B cell (primary cell): ENCODE data around the gene ABHD6. TPM values are rescaled to one million over a fixed set of nuclear protein-coding genes. Genes with fewer than 3 reads are reported as not detected.

ENCODE experiments used
- ATAC-seq: fragments of 200-7000 bp; cut with Tn5 transposase; one replicate; pipeline ENCODE4 v1.10.0; 2021; ENCODE audit warnings: low read depth, mild to moderate bottlenecking, moderate number of reproducible peaks, moderate library complexity
- CTCF ChIA-PET: fragments of 350-600 bp; sonication (Branson Sonifier 250); formaldehyde crosslinking; loops from one replicate; lab custom pipeline; 2021; ENCODE audit warnings: antibody characterized with exemption, inconsistent platforms; lab: Charles Lee
- POLR2A ChIA-PET: fragments of 350-600 bp; sonication (Branson Sonifier 250); formaldehyde crosslinking; loops from one replicate; lab custom pipeline; 2021; ENCODE audit warnings: antibody characterized with exemption; lab: Charles Lee
- DNase-seq: peaks from one replicate; pipeline ENCODE4 v3.0.0; 2013
- H2AFZ ChIP-seq: 2 replicates; pipeline ENCODE4 v1.6.1; 2012; ENCODE audit warnings: mild to moderate bottlenecking, low read depth, low read length; ENCODE audit not compliant: insufficient read depth, poor library complexity, severe bottlenecking
- H3K27ac ChIP-seq, 2 donors: 1 replicate in 1 of 2; 2 replicates in 1 of 2; pipeline ENCODE4 v1.5.1; 2012 to 2013; ENCODE audit warnings: low read length in 2 of 2, mild to moderate bottlenecking in 2 of 2, moderate library complexity in 1 of 2
- H3K27me3 ChIP-seq, 4 experiments: fragments of 200-600 bp in 1 of 4; sonication (generic) in 1 of 4; replicated peaks in 1 of 4; 1 replicate in 2 of 4; 2 replicates in 2 of 4; pipeline versions ENCODE4 v1.6.1 to v1.7.0; 2013 to 2016; ENCODE audit warnings: low read length in 3 of 4, mild to moderate bottlenecking in 2 of 4, mixed read lengths in 1 of 4, moderate library complexity in 1 of 4; ENCODE audit not compliant: insufficient read depth in 4 of 4, control insufficient read depth in 3 of 4; ENCODE audit errors: control extremely low read depth in 1 of 4
- H3K36me3 ChIP-seq, 2 experiments: replicated peaks in 1 of 2; 1 replicate in 1 of 2; 2 replicates in 1 of 2; pipeline versions ENCODE4 v1.6.1 to v1.7.1; 2013; ENCODE audit warnings: low read length in 1 of 2; ENCODE audit not compliant: insufficient read depth in 2 of 2, control insufficient read depth in 1 of 2; ENCODE audit errors: control extremely low read depth in 1 of 2, extremely low read depth in 1 of 2
- H3K4me1 ChIP-seq, 2 donors: fragments of 200-600 bp in 1 of 2; sonication (generic) in 1 of 2; 1 replicate in 1 of 2; 2 replicates in 1 of 2; pipeline versions ENCODE4 v1.5.1 to v1.6.1; 2013 to 2017; ENCODE audit warnings: low read length in 2 of 2; ENCODE audit not compliant: control insufficient read depth in 2 of 2, insufficient read depth in 2 of 2
- H3K4me2 ChIP-seq: replicated peaks from 2 replicates; pipeline ENCODE3; 2012; ENCODE audit warnings: mild to moderate bottlenecking, low read depth, low read length; ENCODE audit not compliant: poor library complexity, severe bottlenecking
- H3K4me3 ChIP-seq, 5 experiments: fragments of 200-600 bp in 1 of 5; sonication (generic) in 1 of 5; 1 replicate in 3 of 5; 2 replicates in 2 of 5; pipeline versions ENCODE4 v1.5.1 to v1.7.0; 2011 to 2016; ENCODE audit warnings: low read length in 4 of 5, mild to moderate bottlenecking in 4 of 5, low read depth in 2 of 5, control low read depth in 1 of 5, moderate library complexity in 1 of 5; ENCODE audit not compliant: insufficient read depth in 1 of 5; ENCODE audit errors: control extremely low read depth in 1 of 5, extremely low read depth in 1 of 5
- H3K79me2 ChIP-seq: fragments of 200-600 bp; sonication (generic); one replicate; pipeline ENCODE4 v1.6.0; 2016; ENCODE audit warnings: low read length; ENCODE audit not compliant: control insufficient read depth, insufficient read depth
- H3K9ac ChIP-seq: fragments of 200-600 bp; sonication (generic); 2 replicates; pipeline ENCODE4 v1.6.1; 2017; ENCODE audit warnings: mild to moderate bottlenecking, low read length, moderate library complexity
- H3K9me3 ChIP-seq, 3 donors: one replicate each; pipeline versions ENCODE4 v1.6.1 to v1.7.1; 2013; ENCODE audit warnings: low read length in 2 of 3; ENCODE audit not compliant: control insufficient read depth in 2 of 3, insufficient read depth in 1 of 3; ENCODE audit errors: control extremely low read depth in 1 of 3
- H4K20me1 ChIP-seq: 2 replicates; pipeline ENCODE4 v1.6.0; 2012; ENCODE audit warnings: mild to moderate bottlenecking, low read length; ENCODE audit not compliant: insufficient read depth, control insufficient read depth, poor library complexity, severe bottlenecking
- H3K27ac Mint-ChIP-seq: one replicate; pipeline ENCODE4 v1.8.0; 2021; ENCODE audit warnings: mixed read lengths
- H3K27me3 Mint-ChIP-seq: one replicate; pipeline ENCODE4 v1.8.0; 2021; ENCODE audit warnings: mixed read lengths
- H3K4me1 Mint-ChIP-seq: one replicate; pipeline ENCODE4 v1.8.0; 2021; ENCODE audit warnings: mixed read lengths
- H3K4me3 Mint-ChIP-seq: one replicate; pipeline ENCODE4 v1.8.0; 2021; ENCODE audit warnings: mixed read lengths
- H3K9me3 Mint-ChIP-seq: one replicate; pipeline ENCODE4 v1.8.0; 2022; ENCODE audit warnings: mixed read lengths; ENCODE audit not compliant: insufficient read depth
- CTCF ChIP-seq: fragments of 200-600 bp; IDR thresholded peaks from one replicate; pipeline ENCODE4 v1.8.0; 2022; ENCODE audit warnings: antibody characterized with exemption, mild to moderate bottlenecking
- EZH2 ChIP-seq: IDR thresholded peaks from 2 replicates; pipeline ENCODE4 v1.6.1; 2012; ENCODE audit warnings: borderline replicate concordance, low read depth, mild to moderate bottlenecking, moderate library complexity, low read length; ENCODE audit not compliant: insufficient read depth, poor library complexity, severe bottlenecking
- WGBS: methylation state at CpG from one replicate; pipeline ENCODE4 v1.1.5; 2013; ENCODE audit warnings: missing lambda C conversion rate; ENCODE audit not compliant: insufficient coverage; 5-methylcytosine and 5-hydroxymethylcytosine counted together
- intact Hi-C: fragments of 100-400 bp; cut with micrococcal nuclease; formaldehyde crosslinking; loops from one replicate; pipeline ENCODE4 v1.10.0; 2022
- polyA plus RNA-seq: library from polyadenylated mRNA; depleted of rRNA; stranded (reverse); fragments of >200 nt; gene quantifications from 2 replicates; pipeline ENCODE4 v1.2.3, GENCODE V29; 2012
- total RNA-seq, 2 donors: library from RNA; stranded (reverse); fragments of 120-200 nt in 1 of 2; gene quantifications; 1 replicate in 1 of 2; 2 replicates in 1 of 2; pipeline versions ENCODE4 v1.2.3 to v1.2.4, GENCODE V29; 2013 to 2022

The ABHD6 gene
- total and polyA plus RNA-seq, 2 donors (not counting 1 experiment from before 2014, with no cell fraction given) = 4.5 to 24.2 TPM

- Histone ChIP-seq H3K4me1 (peaks cover 8 to 11% of the 10 kb centered on the region in 2 donors), H3K36me3 (peaks cover 0 to 21% of the 10 kb centered on the region in 2 experiments), H4K20me1 (no peaks in the 10 kb centered on the region), H2AFZ (no peak overlapping the region), H3K9me3 (no peaks in the 10 kb centered on the region), H3K79me2 (peaks cover 49% of the 10 kb centered on the region), H3K4me3 (no peak overlapping the region), H3K27ac (no peak overlapping the region), H3K4me2 (no peak overlapping the region), H3K9ac (no peak overlapping the region), H3K27me3 (no peaks in the 10 kb centered on the region)
- ATAC-seq = no peak
- Mint-ChIP-seq H3K27me3 (no peaks in the 10 kb centered on the region), H3K27ac (no peak overlapping the region), H3K4me3 (no peak overlapping the region), H3K9me3 (no peaks in the 10 kb centered on the region), H3K4me1 (peaks cover 22% of the 10 kb centered on the region)
- WGBS = 100% methylated on average over 3 of the region's 3 CpGs
- ChIA-PET CTCF (interaction anchor here (0.6 to 1.8 kb wide), 2 partner anchors 35 to 58 kb away, joined by 3 to 6 read pairs; no protein-coding TSS in a partner anchor), POLR2A (interaction anchor here (0.6 kb wide), 1 partner anchor 478 kb away, joined by 7 read pairs; no protein-coding TSS in a partner anchor)
- no peak for DNase-seq
- intact Hi-C loops = no loop called here
- TF ChIP-seq EZH2 = no peak
- no peak for TF ChIP-seq CTCF
Measured at GRCh38 chr3:58251631-58252035, 14.0 kb downstream of the ABHD6 start.

- Histone ChIP-seq H4K20me1 (no peaks in the 10 kb centered on the region), H3K36me3 (peaks cover 1 to 35% of the 10 kb centered on the region in 2 experiments), H3K27me3 (no peaks in the 10 kb centered on the region), H3K4me1 (peaks cover 5 to 7% of the 10 kb centered on the region in 2 donors), H3K9ac (no peak overlapping the region), H3K79me2 (peaks cover 37% of the 10 kb centered on the region), H3K9me3 (no peaks in the 10 kb centered on the region), H2AFZ (no peak overlapping the region), H3K4me3 (no peak overlapping the region), H3K4me2 (no peak overlapping the region), H3K27ac (no peak overlapping the region)
- Mint-ChIP-seq H3K4me1 (peaks cover 12% of the 10 kb centered on the region), H3K27me3 (no peaks in the 10 kb centered on the region), H3K9me3 (no peaks in the 10 kb centered on the region), H3K27ac (no peak overlapping the region), H3K4me3 (no peak overlapping the region)
- no peak for ATAC-seq
- POLR2A ChIA-PET = no interaction called here
- intact Hi-C loops = no loop called here
- no peak for DNase-seq
- TF ChIP-seq CTCF (no peak), EZH2 (no peak)
- 98% methylated on average over 4 of the region's 4 CpGs for WGBS
- CTCF ChIA-PET = interaction anchor here (0.7 kb wide), 1 partner anchor 52 kb away, joined by 3 read pairs; the partner anchor contains the start of genes HTD2 and RPP14
Measured at GRCh38 chr3:58254144-58254543, 16.6 kb downstream of the ABHD6 start.
